HepG2 (cell line): Measurements from ENCODE around the gene SLC35F6. TPM values are rescaled to one million over a fixed set of nuclear protein-coding genes. Genes with fewer than 3 reads are reported as not detected.

ENCODE experiments used
- ATF2 ChIP-seq: sonication (generic); formaldehyde crosslinking; IDR thresholded peaks from 2 replicates; pipeline ENCODE4 v1.4.0; 2020; ENCODE audit warnings: missing genetic modification reagents
- CEBPG ChIP-seq: IDR thresholded peaks from 2 replicates; pipeline ENCODE4 v1.6.1; 2016
- CHD4 ChIP-seq: fragments of 200-600 bp; sonication (generic); IDR thresholded peaks from 2 replicates; pipeline ENCODE4 v1.7.0; 2017; ENCODE audit warnings: mild to moderate bottlenecking, low read length, borderline replicate concordance
- CREB1 ChIP-seq, 2 experiments: fragments of 450-650 bp in 1 of 2; IDR thresholded peaks; 2 replicates each; pipeline ENCODE4 v1.6.1; 2016 to 2017; ENCODE audit warnings: control low read depth in 1 of 2, mild to moderate bottlenecking in 1 of 2, missing compliant biosample characterization in 1 of 2, missing genetic modification characterization in 1 of 2
- DMAP1 ChIP-seq: IDR thresholded peaks from 2 replicates; pipeline ENCODE4 v1.6.1; 2016
- HOXA7 ChIP-seq: sonication (generic); formaldehyde crosslinking; IDR thresholded peaks from 2 replicates; pipeline ENCODE4 v1.8.1; 2022; ENCODE audit warnings: mild to moderate bottlenecking, missing genetic modification reagents, moderate library complexity
- LBX2 ChIP-seq: sonication (generic); formaldehyde crosslinking; IDR thresholded peaks from 2 replicates; pipeline ENCODE4 v1.5.0; 2020; ENCODE audit warnings: missing genetic modification reagents, mild to moderate bottlenecking, borderline replicate concordance
- MTA3 ChIP-seq: sonication (generic); formaldehyde crosslinking; IDR thresholded peaks from 2 replicates; pipeline ENCODE4 v1.4.0; 2020; ENCODE audit warnings: missing genetic modification reagents
- NFKBIZ ChIP-seq: IDR thresholded peaks from 2 replicates; pipeline ENCODE4 v1.6.1; 2018; ENCODE audit warnings: missing genetic modification reagents, missing compliant biosample characterization
- PBX3 ChIP-seq: sonication (generic); formaldehyde crosslinking; IDR thresholded peaks from 2 replicates; pipeline ENCODE4 v1.8.1; 2023; ENCODE audit warnings: missing genetic modification reagents, inconsistent platforms, borderline replicate concordance
- PRDM10 ChIP-seq: sonication (generic); formaldehyde crosslinking; IDR thresholded peaks from 2 replicates; pipeline ENCODE4 v1.4.0; 2020; ENCODE audit warnings: low read depth, missing genetic modification reagents
- SMARCC2 ChIP-seq: fragments of 450-650 bp; IDR thresholded peaks from 2 replicates; pipeline ENCODE4 v1.6.1; 2017; ENCODE audit warnings: antibody characterized with exemption, mild to moderate bottlenecking
- SPEN ChIP-seq: sonication (generic); formaldehyde crosslinking; IDR thresholded peaks from 2 replicates; pipeline ENCODE4 v1.5.1; 2020; ENCODE audit warnings: low read depth, mild to moderate bottlenecking, missing genetic modification reagents
- XRCC5 ChIP-seq: fragments of 200-400 bp; formaldehyde crosslinking; optimal IDR thresholded peaks from 2 replicates; pipeline ENCODE3; 2017; ENCODE audit warnings: mild to moderate bottlenecking, low read length
- ZFP37 ChIP-seq: sonication (generic); formaldehyde crosslinking; IDR thresholded peaks from 2 replicates; pipeline ENCODE4 v1.4.0; 2020; ENCODE audit warnings: missing genetic modification reagents, borderline replicate concordance
- ZNF138 ChIP-seq: sonication (generic); formaldehyde crosslinking; IDR thresholded peaks from 2 replicates; pipeline ENCODE4 v1.5.0; 2020; ENCODE audit warnings: mild to moderate bottlenecking, low read depth, missing genetic modification reagents
- ZNF20 ChIP-seq: sonication (generic); formaldehyde crosslinking; IDR thresholded peaks from 2 replicates; pipeline ENCODE4 v1.4.0; 2020; ENCODE audit warnings: mild to moderate bottlenecking, moderate library complexity, missing genetic modification reagents
- ZNF274 ChIP-seq: sonication (generic); formaldehyde crosslinking; IDR thresholded peaks from 2 replicates; pipeline ENCODE4 v1.5.1; 2020; ENCODE audit warnings: mild to moderate bottlenecking, missing genetic modification reagents
- ZNF597 ChIP-seq: sonication (generic); formaldehyde crosslinking; IDR thresholded peaks from 2 replicates; pipeline ENCODE4 v1.5.0; 2020; ENCODE audit warnings: missing genetic modification reagents
- ZNF7 ChIP-seq: IDR thresholded peaks from 2 replicates; pipeline ENCODE4 v1.6.1; 2016; ENCODE audit warnings: missing biosample characterization, missing genetic modification reagents
- polyA plus RNA-seq, 8 experiments: library from polyadenylated mRNA; depleted of rRNA in 3 of 8; stranded (reverse) in 7 of 8; unstranded in 1 of 8; fragments of >200 nt; fragmentation: Illumina TruSeq in 4 of 8; extraction: Trizol in 4 of 8; gene quantifications; 2 replicates each; pipeline versions ENCODE4 v1.2.1 to v1.2.3, GENCODE V29; 2011 to 2016; ENCODE audit warnings: low read depth in 4 of 8, missing spikeins in 1 of 8, mixed read lengths in 1 of 8; ENCODE audit not compliant: insufficient read depth in 1 of 8
- total RNA-seq, 5 experiments: library from RNA; depleted of rRNA; stranded (reverse); fragments of >200 nt; fragmentation: Illumina TruSeq; extraction: Trizol; gene quantifications; 2 replicates each; pipeline ENCODE4 v1.2.3, GENCODE V29; 2016; ENCODE audit warnings: low read depth in 1 of 5

Gene SLC35F6
- total and polyA plus RNA-seq, 2 of the 13 experiments (the other 11 are each of a cell fraction or from before 2014, with no cell fraction given) = 15.2 to 21.2 TPM

- TF ChIP-seq PRDM10 = peak; percentile 70; the same call in 1 of the 2 replicates
- peak; percentile 94 for TF ChIP-seq CREB1 (IDR thresholded peaks at IDR 0.05)
- peak; percentile 96 for TF ChIP-seq CREB1 (CRISPR knock-in tag; IDR thresholded peaks at IDR 0.05)
- TF ChIP-seq HOXA7 = peak; percentile 98; the same call in 1 of the 2 replicates
- TF ChIP-seq MTA3 (CRISPR knock-in tag) = no peak
- no peak for TF ChIP-seq CHD4
- peak; percentile 89 for TF ChIP-seq XRCC5
- no peak for TF ChIP-seq ZNF597 (CRISPR knock-in tag)
- TF ChIP-seq LBX2 (CRISPR knock-in tag) = peak; percentile 93; the same call in 1 of the 2 replicates
- TF ChIP-seq ZNF274 (CRISPR knock-in tag) = peak; percentile 83; the same call in 1 of the 2 replicates
- TF ChIP-seq PBX3 (CRISPR knock-in tag) = peak; percentile 97
- TF ChIP-seq SMARCC2 = no peak
- TF ChIP-seq ZNF7 (CRISPR knock-in tag) = 0 out of 2 replicates have a peak, but pooled peaks have one; percentile 24
- peak; percentile 85; the same call in 1 of the 2 replicates for TF ChIP-seq ZNF20 (CRISPR knock-in tag)
- TF ChIP-seq ATF2 (CRISPR knock-in tag) = peak; percentile 78
- peak; percentile 98 for TF ChIP-seq ZFP37 (CRISPR knock-in tag)
- peak; percentile 90 for TF ChIP-seq SPEN (CRISPR knock-in tag)
- 0 out of 2 replicates have a peak, but pooled peaks have one; percentile 78 for TF ChIP-seq NFKBIZ
- peak; percentile 87; the same call in 1 of the 2 replicates for TF ChIP-seq ZNF138 (CRISPR knock-in tag)
- peak; percentile 60 for TF ChIP-seq CEBPG (CRISPR knock-in tag)
- TF ChIP-seq DMAP1 = peak; percentile 83
Observed at GRCh38 chr2:26785431-26786206, 21.5 kb downstream of the SLC35F6 start, which contains the start of gene CENPA (continued).
